NB4 (cell line): ENCODE measurements around the gene WNT7B.

ENCODE experiments used
- DNase-seq: peaks from one replicate; pipeline ENCODE4 v3.0.0; 2010; ENCODE audit warnings: low read depth
- H3K4me3 ChIP-seq: one replicate; pipeline ENCODE4 v1.5.1; 2011; ENCODE audit warnings: mild to moderate bottlenecking, low read depth, low read length, moderate library complexity
- CTCF ChIP-seq: IDR thresholded peaks from one replicate; pipeline ENCODE4 v1.5.1; 2012; ENCODE audit warnings: low read depth, low read length
- MAX ChIP-seq: IDR thresholded peaks from 2 replicates; pipeline ENCODE4 v1.6.1; 2011; ENCODE audit warnings: low read depth, low read length
- MYC ChIP-seq: IDR thresholded peaks from 2 replicates; pipeline ENCODE4 v1.6.1; 2011; ENCODE audit warnings: low read depth, low read length
- POLR2A ChIP-seq: IDR thresholded peaks from 2 replicates; pipeline ENCODE4 v1.6.1; 2011; ENCODE audit warnings: mild to moderate bottlenecking; ENCODE audit not compliant: insufficient read length; ENCODE audit errors: extremely low read depth

WNT7B gene

GRCh38 chr22:45895436-45896152 lies 81.4 kb downstream of the WNT7B start:
- no peak for DNase-seq
- TF ChIP-seq MAX: no peak
- TF ChIP-seq POLR2A: no peak
- no peak for TF ChIP-seq MYC
- TF ChIP-seq CTCF: no peak
- no peak overlapping the region for H3K4me3 ChIP-seq

- TF ChIP-seq POLR2A (no peak), MAX (no peak), CTCF (no peak), MYC (no peak)
- DNase-seq: no peak
- H3K4me3 ChIP-seq: no peak overlapping the region
Observed at GRCh38 chr22:45893516-45893915, 83.4 kb downstream of the WNT7B start.

GRCh38 chr22:45892681-45893461 lies 84.1 kb downstream of the WNT7B start:
- no peak for DNase-seq
- no peak overlapping the region for H3K4me3 ChIP-seq
- no peak for TF ChIP-seq CTCF
- TF ChIP-seq MAX: no peak
- no peak for TF ChIP-seq POLR2A
- no peak for TF ChIP-seq MYC

- peak; percentile 81 for DNase-seq
- H3K4me3 ChIP-seq: no peak overlapping the region
- TF ChIP-seq CTCF (no peak), MAX (no peak), POLR2A (no peak), MYC (no peak)
Observed at GRCh38 chr22:45891996-45892621, 84.9 kb downstream of the WNT7B start.

GRCh38 chr22:45891471-45891995 lies 85.4 kb downstream of the WNT7B start:
- no peak overlapping the region for H3K4me3 ChIP-seq
- no peak for TF ChIP-seq MYC
- no peak for TF ChIP-seq CTCF
- no peak for TF ChIP-seq MAX
- TF ChIP-seq POLR2A: no peak
- peak; percentile 59 for DNase-seq
